Measurements from ENCODE around the gene ATXN7L1.

DNA sequence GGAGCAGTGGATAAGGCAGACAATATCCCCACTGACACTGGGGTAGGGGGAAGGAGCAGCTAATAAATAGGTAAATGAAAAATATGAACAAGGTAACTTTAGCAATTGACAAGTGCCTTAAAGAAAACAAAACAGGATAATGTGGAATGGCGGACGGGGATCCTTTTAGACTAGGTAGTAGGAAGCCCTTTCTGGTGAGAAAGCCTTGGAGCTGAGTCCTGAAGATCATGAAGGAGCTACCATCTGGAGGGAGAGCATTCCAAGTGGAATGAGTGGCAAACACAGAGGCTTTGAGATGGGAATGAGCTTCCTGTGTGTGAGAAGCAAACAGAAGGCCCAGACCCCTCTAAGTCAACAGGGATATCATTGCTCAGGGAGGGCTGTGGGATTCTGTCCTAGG lies 16.0 kb upstream of the ATXN7L1 start:
- TF ChIP-seq CTCF (IDR thresholded peaks at IDR 0.05) = no peak
- TF ChIP-seq EP300 (IDR thresholded peaks at IDR 0.05; ENCODE audit: low read depth) = no peak
- TF ChIP-seq POLR2AphosphoS5 (IDR thresholded peaks at IDR 0.05) = no peak
